Lower leg skin (tissue), 4 donors: ENCODE measurements around the gene STAT4. TPM values are rescaled to one million over a fixed set of nuclear protein-coding genes. Genes with fewer than 3 reads are reported as not detected.

Experiments used
- DNase-seq, 2 donors: peaks; one replicate each; pipeline ENCODE4 v3.0.0-alpha.2; 2019; ENCODE audit warnings: low spot score in 2 of 2
- H3K4me3 ChIP-seq: fragments of 200-600 bp; sonication (generic); 2 replicates; pipeline ENCODE4 v1.5.1; 2017; ENCODE audit warnings: mild to moderate bottlenecking, low read depth; ENCODE audit not compliant: poor library complexity, severe bottlenecking
- CTCF ChIP-seq, 3 donors: fragments of 450-650 bp; IDR thresholded peaks; one replicate each; pipeline ENCODE4 v1.5.1; 2016; ENCODE audit warnings: antibody characterized with exemption in 3 of 3, mild to moderate bottlenecking in 3 of 3, moderate library complexity in 2 of 3
- POLR2A ChIP-seq, 2 donors: fragments of 450-650 bp; IDR thresholded peaks; one replicate each; pipeline ENCODE4 v1.6.1; 2016 to 2017; ENCODE audit warnings: antibody characterized with exemption in 2 of 2, mild to moderate bottlenecking in 1 of 2, moderate library complexity in 1 of 2
- WGBS, 2 donors: methylation state at CpG; one replicate each; pipeline ENCODE4 v1.1.5; 2018; 5-methylcytosine and 5-hydroxymethylcytosine counted together
- intact Hi-C: fragments of 100-400 bp; cut with DNase I; formaldehyde crosslinking; loops from one replicate; pipeline ENCODE4 v1.15.0; 2023; ENCODE audit warnings: low total_unique reads
- total RNA-seq, 4 donors: library from RNA; depleted of rRNA; stranded (reverse); fragments of >200 nt; gene quantifications; one replicate each; pipeline ENCODE4 v1.1.0, GENCODE V29; 2016

STAT4 gene
- total RNA-seq, 4 donors from 2014 or later = 0.46 to 4.3 (median 1.3) TPM

GRCh38 chr2:191125646-191126045 is 25.1 kb downstream of the STAT4 start:
- no peak for TF ChIP-seq POLR2A (IDR thresholded peaks at IDR 0.05)
- TF ChIP-seq CTCF (IDR thresholded peaks at IDR 0.05) = no peak
- no peak for DNase-seq
- no peak overlapping the region for H3K4me3 ChIP-seq
- intact Hi-C loops = no loop called here
- 46 to 50% methylated on average over 2 of the region's 2 CpGs for WGBS, 2 donors

- H3K4me3 ChIP-seq = no peak overlapping the region
- no peak for TF ChIP-seq CTCF (IDR thresholded peaks at IDR 0.05)
- TF ChIP-seq POLR2A (IDR thresholded peaks at IDR 0.05) = no peak
- WGBS, 2 donors = 87 to 90% methylated on average over 2 of the region's 2 CpGs
- intact Hi-C loops = no loop called here
- no peak for DNase-seq
Measured at GRCh38 chr2:191122638-191123294, 28.0 kb downstream of the STAT4 start.

GRCh38 chr2:191117341-191117740 is 33.5 kb downstream of the STAT4 start:
- no peak for DNase-seq
- no peak for TF ChIP-seq CTCF (IDR thresholded peaks at IDR 0.05)
- no peak for TF ChIP-seq POLR2A (IDR thresholded peaks at IDR 0.05)
- WGBS, 2 donors = 26 to 34% methylated on average over 3 of the region's 3 CpGs
- no peak overlapping the region for H3K4me3 ChIP-seq
- intact Hi-C loops = no loop called here

GRCh38 chr2:191115804-191116203 is 35.0 kb downstream of the STAT4 start:
- intact Hi-C loops = no loop called here
- TF ChIP-seq CTCF (IDR thresholded peaks at IDR 0.05) (no peak), POLR2A (IDR thresholded peaks at IDR 0.05) (no peak)
- 69 to 80% methylated on average over 2 of the region's 2 CpGs for WGBS, 2 donors
- no peak overlapping the region for H3K4me3 ChIP-seq
- DNase-seq = no peak

- no peak for DNase-seq
- TF ChIP-seq CTCF (IDR thresholded peaks at IDR 0.05) = no peak
- TF ChIP-seq POLR2A (IDR thresholded peaks at IDR 0.05) = no peak
- intact Hi-C loops = no loop called here
- 74 to 78% methylated on average over 3 of the region's 3 CpGs for WGBS, 2 donors
- no peak overlapping the region for H3K4me3 ChIP-seq
Measured at GRCh38 chr2:191115391-191115790, 35.4 kb downstream of the STAT4 start.

- no peak for DNase-seq
- WGBS, 2 donors = 38 to 40% methylated on average over 6 of the region's 6 CpGs
- no peak for TF ChIP-seq CTCF (IDR thresholded peaks at IDR 0.05)
- no peak for TF ChIP-seq POLR2A (IDR thresholded peaks at IDR 0.05)
- intact Hi-C loops = no loop called here
- no peak overlapping the region for H3K4me3 ChIP-seq
Measured at GRCh38 chr2:191114403-191114886, 36.3 kb downstream of the STAT4 start.
